SK-N-SH (cell line): ENCODE results near the gene PRSS3. TPM values are rescaled to one million over a fixed set of nuclear protein-coding genes. Genes with fewer than 3 reads are reported as not detected.

Source experiments
- CTCF ChIA-PET: fragments of 300-600, 350-600 bp; formaldehyde crosslinking; extraction: SDS; loops from one replicate; lab custom pipeline; 2021; lab: Yijun Ruan, JAX
- POLR2A ChIA-PET: fragments of 350-600 bp; sonication (Branson Sonifier 250); formaldehyde crosslinking; extraction: SDS; loops from one replicate; lab custom pipeline; 2020; ENCODE audit warnings: antibody characterized with exemption, inconsistent platforms; lab: Yijun Ruan, JAX
- DNase-seq: peaks from one replicate; pipeline ENCODE4 v3.0.0; 2012
- H2AFZ ChIP-seq: fragments of 200-600 bp; sonication (generic); 2 replicates; pipeline ENCODE4 v1.8.1; 2016; ENCODE audit warnings: antibody characterized with exemption, mild to moderate bottlenecking, low read depth
- H3F3A ChIP-seq: fragments of 200-600 bp; sonication (generic); replicated peaks from 2 replicates; pipeline ENCODE3; 2016; ENCODE audit warnings: antibody characterized with exemption, mild to moderate bottlenecking; ENCODE audit not compliant: insufficient read depth
- H3K27ac ChIP-seq, 2 experiments: fragments of 200-500 bp in 1 of 2; fragments of 200-600 bp in 1 of 2; sonication (Bioruptor generic) in 1 of 2; sonication (generic), shearing (Covaris generic) in 1 of 2; 2 replicates each; pipeline versions ENCODE4 v1.5.1 to v1.6.1; 2014 to 2016; ENCODE audit warnings: low read depth in 2 of 2, inconsistent platforms in 1 of 2, low read length in 1 of 2, mild to moderate bottlenecking in 1 of 2, mixed read lengths in 1 of 2
- H3K27me3 ChIP-seq: fragments of 200-600 bp; sonication (generic), shearing (Covaris generic); 2 replicates; pipeline ENCODE4 v1.6.1; 2016; ENCODE audit warnings: mixed run types; ENCODE audit not compliant: insufficient read depth
- H3K36me3 ChIP-seq, 2 experiments: fragments of 200-500 bp in 1 of 2; fragments of 200-600 bp in 1 of 2; sonication (Bioruptor generic) in 1 of 2; sonication (generic) in 1 of 2; replicated peaks in 1 of 2; 2 replicates each; pipeline versions ENCODE3 to v1.5.1; 2014 to 2016; ENCODE audit warnings: low read length in 1 of 2, mild to moderate bottlenecking in 1 of 2; ENCODE audit not compliant: insufficient read depth in 2 of 2, control insufficient read depth in 1 of 2
- H3K4me1 ChIP-seq, 2 experiments: fragments of 200-500 bp in 1 of 2; fragments of 200-600 bp in 1 of 2; sonication (Bioruptor generic) in 1 of 2; sonication (generic), shearing (Covaris generic) in 1 of 2; 2 replicates each; pipeline versions ENCODE4 v1.5.1 to v1.6.1; 2014 to 2016; ENCODE audit warnings: low read depth in 1 of 2, low read length in 1 of 2, mixed run types in 1 of 2; ENCODE audit not compliant: insufficient read depth in 2 of 2, control insufficient read depth in 1 of 2
- H3K4me2 ChIP-seq: fragments of 200-600 bp; sonication (generic), shearing (Covaris generic); 2 replicates; pipeline ENCODE4 v1.6.1; 2017; ENCODE audit warnings: mixed run types
- H3K4me3 ChIP-seq, 2 experiments: fragments of 200-500 bp in 1 of 2; fragments of 200-600 bp in 1 of 2; sonication (Bioruptor generic) in 1 of 2; sonication (generic), shearing (Covaris generic) in 1 of 2; 2 replicates each; pipeline versions ENCODE4 v1.5.1 to v1.8.1; 2014 to 2016; ENCODE audit warnings: low read depth in 2 of 2, inconsistent platforms in 1 of 2, low read length in 1 of 2, mild to moderate bottlenecking in 1 of 2, mixed read lengths in 1 of 2, moderate library complexity in 1 of 2
- H3K79me2 ChIP-seq: fragments of 200-600 bp; sonication (generic); 2 replicates; pipeline ENCODE4 v1.8.1; 2017; ENCODE audit warnings: mild to moderate bottlenecking; ENCODE audit not compliant: insufficient read depth
- H3K9ac ChIP-seq: fragments of 200-600 bp; sonication (generic); 2 replicates; pipeline ENCODE4 v1.6.1; 2017; ENCODE audit warnings: mixed run types
- H3K9me2 ChIP-seq: fragments of 200-600 bp; sonication (generic); 2 replicates; pipeline ENCODE4 v1.6.1; 2017; ENCODE audit warnings: mixed run types
- H3K9me3 ChIP-seq: fragments of 200-600 bp; sonication (generic); 2 replicates; pipeline ENCODE4 v1.6.1; 2017; ENCODE audit warnings: mixed run types, mild to moderate bottlenecking, moderate library complexity
- H4K20me1 ChIP-seq: fragments of 200-600 bp; sonication (generic); 2 replicates; pipeline ENCODE4 v1.6.1; 2017; ENCODE audit warnings: mild to moderate bottlenecking, mixed run types; ENCODE audit not compliant: insufficient read depth
- ELF1 ChIP-seq: IDR thresholded peaks from 2 replicates; pipeline ENCODE4 v1.4.0; 2012
- EP300 ChIP-seq, 2 experiments: IDR thresholded peaks; 2 replicates each; pipeline versions ENCODE4 v1.4.0 to v1.6.1; 2012; ENCODE audit warnings: borderline replicate concordance in 1 of 2, low read depth in 1 of 2, low read length in 1 of 2
- FOSL2 ChIP-seq: IDR thresholded peaks from 2 replicates; pipeline ENCODE4 v1.4.0; 2012; ENCODE audit warnings: low read depth, mild to moderate bottlenecking, moderate library complexity, borderline replicate concordance
- FOXJ3 ChIP-seq: sonication (generic); formaldehyde crosslinking; IDR thresholded peaks from 2 replicates; pipeline ENCODE4 v1.5.1; 2020; ENCODE audit warnings: mild to moderate bottlenecking, missing genetic modification reagents
- FOXM1 ChIP-seq: IDR thresholded peaks from 2 replicates; pipeline ENCODE4 v1.4.0; 2012; ENCODE audit warnings: low read depth, mild to moderate bottlenecking
- GATA2 ChIP-seq: sonication (generic); formaldehyde crosslinking; IDR thresholded peaks from 2 replicates; pipeline ENCODE4 v1.5.0; 2020; ENCODE audit warnings: mild to moderate bottlenecking, missing genetic modification reagents
- IRF3 ChIP-seq: fragments of 150-350 bp; IDR thresholded peaks from 2 replicates; pipeline ENCODE4 v1.6.1; 2016; ENCODE audit warnings: mild to moderate bottlenecking, low read depth, low read length
- JUND ChIP-seq: IDR thresholded peaks from 2 replicates; pipeline ENCODE4 v1.4.0; 2012
- MEF2A ChIP-seq: IDR thresholded peaks from 2 replicates; pipeline ENCODE4 v1.4.0; 2012; ENCODE audit warnings: low read depth, borderline replicate concordance
- NFIC ChIP-seq: IDR thresholded peaks from 2 replicates; pipeline ENCODE4 v1.4.0; 2012; ENCODE audit warnings: borderline replicate concordance
- RFX5 ChIP-seq: IDR thresholded peaks from 2 replicates; pipeline ENCODE4 v1.6.1; 2012; ENCODE audit warnings: mild to moderate bottlenecking, improper control_type of control experiment, low read length
- RXRA ChIP-seq: IDR thresholded peaks from 2 replicates; pipeline ENCODE4 v1.4.0; 2012; ENCODE audit warnings: low read depth, mild to moderate bottlenecking, borderline replicate concordance
- TAF1 ChIP-seq: IDR thresholded peaks from 2 replicates; pipeline ENCODE4 v1.6.1; 2012; ENCODE audit warnings: low read depth, mild to moderate bottlenecking, low read length, moderate library complexity, borderline replicate concordance
- TCF12 ChIP-seq: IDR thresholded peaks from 2 replicates; pipeline ENCODE4 v1.4.0; 2012
- TEAD4 ChIP-seq: IDR thresholded peaks from 2 replicates; pipeline ENCODE4 v1.4.0; 2012; ENCODE audit warnings: mild to moderate bottlenecking, borderline replicate concordance; ENCODE audit not compliant: insufficient read depth
- USF2 ChIP-seq: fragments of 150-350 bp; IDR thresholded peaks from 2 replicates; pipeline ENCODE4 v1.6.1; 2017; ENCODE audit warnings: antibody characterized with exemption, low read length, low read depth, borderline replicate concordance
- YY1 ChIP-seq: IDR thresholded peaks from 2 replicates; pipeline ENCODE4 v1.4.0; 2012; ENCODE audit warnings: low read depth, mild to moderate bottlenecking
- ZBTB33 ChIP-seq: IDR thresholded peaks from 2 replicates; pipeline ENCODE4 v1.4.0; 2012; ENCODE audit warnings: low read depth, borderline replicate concordance
- WGBS: methylation state at CpG from one replicate; pipeline ENCODE4 v1.1.6; 2017; ENCODE audit warnings: low lambda C conversion rate; 5-methylcytosine and 5-hydroxymethylcytosine counted together
- polyA plus RNA-seq, 3 experiments: library from polyadenylated mRNA; depleted of rRNA; stranded (reverse); fragments of >200 nt; gene quantifications; 2 replicates each; pipeline ENCODE4 v1.2.3, GENCODE V29; 2012

Gene PRSS3
- polyA plus RNA-seq, 1 of the 3 experiments (the other 2 are of a cell fraction) = 4.7 TPM

GRCh38 chr9:33837138-33837537 lies 41.8 kb downstream of the PRSS3 start:
- Histone ChIP-seq H3K79me2 (peaks cover 100% of the 10 kb centered on the region), H3K4me1 (peaks cover 0 to 5% of the 10 kb centered on the region in 2 experiments; a peak in 2 of 4 replicates), H3K36me3 (no peaks in the 10 kb centered on the region), H2AFZ (no peak overlapping the region), H3F3A (peaks cover 22% of the 10 kb centered on the region), H3K9ac (no peak overlapping the region), H3K27ac (no peak overlapping the region), H3K27me3 (no peaks in the 10 kb centered on the region), H3K9me2 (no peaks in the 10 kb centered on the region), H3K9me3 (no peaks in the 10 kb centered on the region), H3K4me3 (no peak overlapping the region), H4K20me1 (peaks cover 99% of the 10 kb centered on the region), H3K4me2 (no peak overlapping the region)
- WGBS = 96% methylated on average over 4 of the region's 4 CpGs
- CTCF ChIA-PET = interaction anchor here (1.0 to 1.6 kb wide), 2 partner anchors 15 to 161 kb away, joined by 3 to 6 read pairs; no protein-coding TSS in a partner anchor
- POLR2A ChIA-PET = no interaction called here
- no peak for DNase-seq
- TF ChIP-seq USF2 (no peak), TEAD4 (no peak), FOSL2 (no peak), RFX5 (no peak), ZBTB33 (no peak), FOXM1 (no peak), GATA2 (CRISPR knock-in tag) (no peak), MEF2A (no peak), TAF1 (no peak), NFIC (no peak), TCF12 (no peak), JUND (no peak), FOXJ3 (CRISPR knock-in tag) (no peak), EP300 (IDR thresholded peaks at IDR 0.05; ENCODE audit: borderline replicate concordance in 1 of 2, low read depth in 1 of 2, low read length in 1 of 2) (no peak), YY1 (no peak), IRF3 (no peak), RXRA (no peak), ELF1 (no peak)
